ENCODE measurements around the gene MED14.

Gene MED14

GRCh38 chrX:40729598-40730584 lies 5.5 kb downstream of the MED14 start:
- DNase-seq, result no peak

GRCh38 chrX:40727581-40728252 lies 7.6 kb downstream of the MED14 start:
- DNase-seq, result no peak

GRCh38 chrX:40727093-40727492 lies 8.2 kb downstream of the MED14 start:
- no peak for DNase-seq

GRCh38 chrX:40722930-40723329 lies 12.4 kb downstream of the MED14 start:
- DNase-seq, result no peak

GRCh38 chrX:40721489-40722106 lies 13.7 kb downstream of the MED14 start:
- no peak for DNase-seq

- no peak for DNase-seq
Observed at GRCh38 chrX:40720792-40721191, 14.6 kb downstream of the MED14 start.

GRCh38 chrX:40720339-40720738 lies 15.0 kb downstream of the MED14 start:
- DNase-seq, result no peak

GRCh38 chrX:40719731-40720130 lies 15.6 kb downstream of the MED14 start:
- no peak for DNase-seq

- no peak for DNase-seq
Observed at GRCh38 chrX:40719218-40719617, 16.1 kb downstream of the MED14 start.

- no peak for DNase-seq
Observed at GRCh38 chrX:40709395-40709794, 25.9 kb downstream of the MED14 start.

GRCh38 chrX:40705658-40706312 lies 29.6 kb downstream of the MED14 start:
- no peak for DNase-seq

- DNase-seq, result no peak
Observed at GRCh38 chrX:40700640-40701342, 34.6 kb downstream of the MED14 start.

GRCh38 chrX:40698851-40699250 lies 36.5 kb downstream of the MED14 start:
- DNase-seq, result no peak

- no peak for DNase-seq
Observed at GRCh38 chrX:40694802-40695201, 40.5 kb downstream of the MED14 start.

GRCh38 chrX:40688929-40689328 lies 46.4 kb downstream of the MED14 start:
- no peak for DNase-seq

- no peak for DNase-seq
Observed at GRCh38 chrX:40687169-40687568, 48.2 kb downstream of the MED14 start.

- DNase-seq, result no peak
Observed at GRCh38 chrX:40685362-40685918, 49.9 kb downstream of the MED14 start.

GRCh38 chrX:40684092-40684491 lies 51.2 kb downstream of the MED14 start:
- DNase-seq, result no peak

GRCh38 chrX:40683245-40683644 lies 52.1 kb downstream of the MED14 start:
- no peak for DNase-seq

- no peak for DNase-seq
Observed at GRCh38 chrX:40671126-40671525, 64.2 kb downstream of the MED14 start.

GRCh38 chrX:40663880-40664630 lies 71.3 kb downstream of the MED14 start:
- no peak for DNase-seq

All from activated CD4-positive, alpha-beta T cell treated with anti-CD3 and anti-CD28 coated beads for 1 hour (primary cell).